ENCODE measurements around the gene CLRN1.
A peak's percentile ranks its signal among the peaks of the same experiment; 100 is the strongest.
"Not testable (repeated sequence)": the region's sequence is repeated elsewhere in the genome, so short reads cannot be mapped to it uniquely, and the experiment has no call there.

The CLRN1 gene, protein sequence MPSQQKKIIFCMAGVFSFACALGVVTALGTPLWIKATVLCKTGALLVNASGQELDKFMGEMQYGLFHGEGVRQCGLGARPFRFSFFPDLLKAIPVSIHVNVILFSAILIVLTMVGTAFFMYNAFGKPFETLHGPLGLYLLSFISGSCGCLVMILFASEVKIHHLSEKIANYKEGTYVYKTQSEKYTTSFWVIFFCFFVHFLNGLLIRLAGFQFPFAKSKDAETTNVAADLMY

GRCh38 chr3:150972366-150973071, at the start of gene CLRN1:
Gene CLRN1, minus strand, starts transcription at chr3:150972727. Its CDS starts 19 bp downstream, at chr3:150972708.
- no peak for DNase-seq

DNA sequence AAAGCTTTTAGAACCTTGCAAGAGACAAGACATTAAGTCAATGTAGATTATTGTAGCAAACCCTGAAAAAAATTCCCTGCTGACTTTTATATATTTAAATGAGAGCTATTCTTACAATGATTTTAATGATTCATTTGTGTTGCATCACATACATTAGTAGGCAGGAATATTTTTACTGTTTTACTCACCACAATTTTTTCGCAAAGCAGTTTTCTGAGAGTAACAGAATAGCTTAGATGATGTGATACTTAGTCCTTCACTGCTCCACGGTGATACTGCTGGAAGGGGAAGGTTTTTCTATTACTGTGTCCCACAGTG, 43.9 kb upstream of the CLRN1 start:
- no peak for DNase-seq

DNA sequence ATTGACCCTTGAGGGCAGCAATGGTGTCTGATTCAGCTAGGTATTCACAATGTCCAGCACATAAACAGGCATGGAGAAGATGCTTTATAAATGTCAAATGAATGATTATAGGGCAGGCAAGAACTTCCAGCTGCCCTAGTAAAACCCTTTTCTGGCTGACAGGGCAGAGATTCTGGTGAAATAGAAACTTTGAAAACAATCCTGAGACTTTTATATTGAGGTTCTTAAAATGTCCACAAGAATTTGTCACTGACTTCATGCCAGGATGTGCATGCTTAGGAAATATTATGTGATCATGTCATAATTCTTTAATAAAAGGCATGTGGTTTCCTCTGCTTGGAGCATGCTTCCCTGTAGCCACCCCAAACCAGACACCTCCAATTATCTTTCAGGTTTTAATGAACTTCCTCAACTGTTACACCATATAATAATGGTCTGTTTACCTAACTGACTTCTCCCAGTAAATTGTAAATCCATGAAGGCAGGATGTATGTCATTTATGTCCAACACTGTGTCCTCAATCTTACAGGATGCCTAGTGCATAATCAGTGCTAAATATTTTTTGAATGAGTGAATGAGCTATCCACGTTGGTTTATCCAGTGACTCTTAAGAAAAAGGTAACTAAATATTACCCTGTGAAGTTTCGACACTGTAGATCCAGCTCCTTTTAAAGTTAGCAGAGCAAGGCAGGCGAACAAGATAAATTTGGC, 43.4 kb upstream of the CLRN1 start:
- DNase-seq = no peak

- DNase-seq = no peak
Observed at GRCh38 chr3:151015181-151015580, 42.7 kb upstream of the CLRN1 start.

GRCh38 chr3:151014501-151015018, 42.0 kb upstream of the CLRN1 start:
- DNase-seq = no peak

- DNase-seq = no peak
Observed at GRCh38 chr3:151012753-151013152, 40.2 kb upstream of the CLRN1 start.

- no peak for DNase-seq
Observed at GRCh38 chr3:151011427-151011826, 38.9 kb upstream of the CLRN1 start.

GRCh38 chr3:151009981-151010380, 37.5 kb upstream of the CLRN1 start:
- no peak for DNase-seq

- no peak for DNase-seq
Observed at GRCh38 chr3:151009430-151009829, 36.9 kb upstream of the CLRN1 start.

DNA sequence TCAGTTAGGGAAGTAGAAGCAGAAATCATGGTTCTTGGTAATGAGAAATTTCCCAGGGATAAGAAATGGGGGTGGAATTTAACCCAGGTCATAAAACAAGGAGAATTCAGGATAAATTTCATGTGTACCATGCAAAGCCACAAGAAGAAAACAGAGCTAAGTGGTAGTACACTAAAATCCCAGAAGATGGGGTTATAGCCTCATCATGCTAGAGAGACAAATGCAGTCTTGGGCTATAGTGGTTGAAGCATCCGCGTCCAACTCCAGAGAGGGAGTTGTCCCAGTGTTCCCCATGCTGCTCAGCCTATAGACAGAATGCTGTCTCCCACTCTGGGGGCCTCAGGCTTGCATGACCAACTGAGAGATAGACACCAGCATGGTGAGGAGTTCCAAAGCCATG, 36.2 kb upstream of the CLRN1 start:
- peak; percentile 29 for DNase-seq

GRCh38 chr3:151003768-151004134, 31.2 kb upstream of the CLRN1 start:
- DNase-seq = no peak

- DNase-seq = no peak
Observed at GRCh38 chr3:151003029-151003767, 30.7 kb upstream of the CLRN1 start.

- peak; percentile 33 for DNase-seq
Observed at GRCh38 chr3:151002003-151002981, 29.8 kb upstream of the CLRN1 start.

- DNase-seq = no peak
Observed at GRCh38 chr3:150998996-150999395, 26.5 kb upstream of the CLRN1 start.

GRCh38 chr3:150996731-150997130, 24.2 kb upstream of the CLRN1 start:
- DNase-seq = no peak

- DNase-seq = no peak
Observed at GRCh38 chr3:150995510-150995909, 23.0 kb upstream of the CLRN1 start.

DNA sequence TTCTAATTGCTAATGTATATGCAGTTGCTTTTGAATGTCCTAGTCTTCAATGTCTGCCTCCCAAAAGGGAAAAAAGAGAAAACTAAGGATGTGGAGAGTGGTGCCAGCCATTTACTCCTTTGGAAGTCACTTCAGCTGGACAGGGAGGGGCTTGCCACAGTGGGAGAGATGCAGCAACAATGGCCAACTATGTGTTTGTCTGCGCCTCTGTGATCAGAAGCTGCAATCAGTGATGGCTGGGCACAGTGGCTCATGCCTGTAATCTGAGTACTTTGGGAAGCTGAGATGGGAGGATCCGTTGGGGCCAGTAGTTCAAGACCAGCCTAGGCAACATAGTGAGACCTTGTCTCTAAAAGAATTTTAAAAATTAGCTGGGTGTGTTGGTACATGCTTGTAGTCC, 16.7 kb upstream of the CLRN1 start:
- DNase-seq = no peak

DNA sequence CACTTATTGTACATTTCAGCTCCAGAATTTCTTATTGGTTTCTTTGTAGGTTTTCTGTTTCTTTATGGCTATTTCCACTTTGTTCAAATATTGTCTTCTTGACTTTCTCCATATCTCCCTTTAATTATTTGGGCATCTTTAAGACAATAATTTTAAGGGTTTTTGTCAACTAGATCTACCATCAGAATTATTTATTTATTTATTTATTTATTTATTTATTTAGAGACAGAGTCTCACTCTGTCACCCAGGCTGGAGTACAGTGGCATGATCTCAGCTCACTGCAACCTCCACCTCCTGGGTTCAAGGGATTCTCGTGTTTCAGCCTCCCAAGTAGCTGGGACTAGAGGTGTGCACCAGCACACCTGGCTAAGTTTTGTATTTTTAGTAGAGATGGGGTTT, 15.9 kb upstream of the CLRN1 start:
- DNase-seq = not testable (repeated sequence)

GRCh38 chr3:150985711-150986110, 13.2 kb upstream of the CLRN1 start:
- no peak for DNase-seq

- DNase-seq = no peak
Observed at GRCh38 chr3:150984066-150984465, 11.5 kb upstream of the CLRN1 start.

DNA sequence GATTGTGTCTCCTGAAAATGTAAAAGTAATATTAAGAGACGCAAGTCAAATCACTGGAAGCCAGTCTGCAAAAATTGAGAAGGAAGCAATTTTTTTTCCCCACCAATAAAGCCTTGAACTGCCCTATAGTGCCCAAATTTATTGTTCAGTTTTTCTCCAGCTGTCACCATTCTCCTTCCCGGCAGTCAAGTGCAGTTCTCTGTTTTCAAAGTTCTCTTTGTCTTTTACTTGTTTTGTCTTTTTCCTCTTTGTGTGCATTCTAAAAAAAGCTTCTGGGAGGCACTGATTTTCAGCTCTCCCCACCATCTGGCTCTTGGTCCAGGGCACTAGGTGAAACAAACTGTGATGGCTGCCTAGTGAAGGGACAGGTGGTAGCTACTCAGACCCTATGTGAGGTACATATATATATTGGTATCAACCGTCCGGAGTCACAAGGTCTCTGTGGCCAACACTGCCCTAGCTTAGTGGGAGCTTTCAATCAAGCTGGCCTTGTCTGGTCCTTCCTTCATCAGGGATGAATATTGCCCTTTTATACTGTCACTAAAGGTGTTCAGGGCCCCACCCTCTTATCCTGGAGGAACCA, 6.1 kb upstream of the CLRN1 start:
- DNase-seq = no peak

DNA sequence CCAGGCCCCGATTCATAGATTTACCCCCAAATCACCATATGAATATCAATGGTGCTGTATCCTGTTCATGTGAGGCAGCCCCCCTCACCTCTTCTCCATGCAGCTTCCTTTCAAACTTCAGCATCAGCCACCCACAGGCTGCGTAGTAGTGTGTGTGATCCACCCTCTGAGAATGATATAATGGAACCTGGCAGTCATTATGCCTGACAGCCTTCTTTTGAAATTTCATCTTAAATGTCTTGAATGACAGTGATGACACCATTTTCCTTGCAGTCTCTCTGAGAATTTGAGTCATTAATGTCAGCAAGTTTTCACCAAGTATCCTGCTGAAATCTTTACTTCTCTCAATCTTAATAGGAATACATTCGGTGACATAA, 3.5 kb upstream of the CLRN1 start:
- no peak for DNase-seq
